Kidney tubule cell (primary cell): Measurements from ENCODE around the gene BNC2.
A peak's percentile ranks its signal among the peaks of the same experiment; 100 is the strongest.

Experiments
- DNase-seq: peaks from one replicate; pipeline ENCODE4 v3.0.0-alpha.2; 2018; ENCODE audit warnings: low spot score

BNC2 gene

DNA sequence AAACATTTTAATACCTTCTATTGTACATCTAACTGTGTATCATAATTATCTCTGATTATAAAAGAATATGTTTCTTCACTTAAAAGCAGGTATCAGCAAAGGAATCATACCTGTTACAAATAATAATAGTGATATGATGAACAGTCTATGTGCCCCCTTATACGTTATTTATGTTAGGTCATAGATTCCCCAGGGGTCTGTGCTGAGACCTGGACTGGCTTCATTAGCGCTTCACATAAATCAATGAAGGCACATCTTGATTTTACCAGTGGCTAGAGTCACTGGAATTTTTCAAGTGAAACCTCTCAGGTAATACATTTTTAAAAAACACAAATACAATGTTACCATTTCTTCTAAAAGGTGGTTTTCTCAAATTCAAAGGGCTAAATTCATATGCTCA is 275.2 kb downstream of the BNC2 start:
- no peak for DNase-seq

DNA sequence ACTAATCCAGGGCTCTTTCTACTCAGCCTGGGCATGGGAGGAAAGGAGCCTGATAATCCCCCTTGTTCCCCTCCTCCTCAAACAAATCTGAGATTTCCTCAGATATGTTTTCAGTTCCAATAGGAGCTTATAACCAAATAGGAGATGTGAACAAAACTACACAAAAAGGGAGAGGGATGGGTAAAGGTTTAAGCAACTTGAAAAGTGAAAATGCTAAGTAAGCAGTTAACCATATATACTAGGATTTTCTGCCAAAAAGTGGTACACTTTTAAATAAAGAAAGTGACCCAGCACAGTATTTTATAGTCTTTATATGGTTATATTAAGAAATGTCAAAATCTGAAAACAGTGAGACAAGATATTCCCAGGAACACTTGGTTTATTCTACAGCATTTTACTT is 275.7 kb downstream of the BNC2 start:
- DNase-seq: no peak

DNA sequence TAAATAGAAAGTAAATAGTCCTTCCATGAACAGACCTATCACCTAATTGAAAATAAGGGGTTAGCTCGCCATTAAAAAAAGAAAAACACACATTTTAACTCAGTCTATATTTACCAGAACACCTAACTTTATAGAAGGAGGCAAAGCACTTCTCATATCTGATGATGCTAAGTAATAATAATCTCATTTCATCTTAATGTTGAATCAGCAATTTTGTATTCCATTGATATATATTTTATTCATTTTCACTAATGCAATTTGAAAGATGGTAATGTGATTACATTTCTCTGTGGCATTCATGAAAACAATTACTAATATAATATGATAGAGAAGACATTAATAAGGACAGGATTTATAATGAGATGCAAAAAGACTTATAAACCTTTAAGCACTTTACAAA is 276.7 kb downstream of the BNC2 start:
- DNase-seq: no peak

DNA sequence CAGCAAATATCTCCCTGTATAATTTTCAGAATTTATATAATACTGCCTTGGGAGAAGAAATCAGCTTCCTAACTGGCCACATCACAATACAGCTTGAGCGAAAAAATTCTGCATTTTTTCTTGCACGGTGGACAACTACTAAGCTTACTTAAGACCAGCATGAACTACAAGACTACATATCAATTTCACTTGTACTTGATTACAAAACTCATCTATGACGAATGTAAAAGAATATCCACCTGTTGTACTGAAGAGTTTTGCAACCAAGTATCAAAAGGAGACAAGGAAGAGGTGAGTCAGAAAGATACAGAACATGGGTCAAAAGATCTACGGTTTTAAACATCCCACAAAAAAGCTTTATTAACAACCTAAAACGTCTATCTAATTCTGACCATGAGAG is 279.4 kb downstream of the BNC2 start:
- no peak for DNase-seq

DNA sequence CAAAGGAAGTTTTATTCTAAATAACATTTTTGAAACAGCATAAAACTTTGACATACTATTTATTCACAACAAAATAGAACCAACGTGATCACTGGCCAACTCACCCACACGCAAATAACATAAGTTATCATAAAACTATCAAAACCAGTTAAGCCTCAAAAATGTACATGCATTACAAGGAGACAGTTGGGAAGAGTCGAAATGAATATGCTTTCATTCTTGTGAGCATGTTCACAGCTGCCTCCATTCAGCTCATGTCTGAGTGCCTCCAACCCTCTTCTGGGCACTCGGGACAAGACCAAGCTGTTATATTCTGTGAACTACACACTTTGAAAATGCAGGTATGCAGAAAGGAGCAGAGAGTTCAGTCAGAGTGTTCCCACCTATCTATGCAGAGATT is 284.9 kb downstream of the BNC2 start:
- no peak for DNase-seq

DNA sequence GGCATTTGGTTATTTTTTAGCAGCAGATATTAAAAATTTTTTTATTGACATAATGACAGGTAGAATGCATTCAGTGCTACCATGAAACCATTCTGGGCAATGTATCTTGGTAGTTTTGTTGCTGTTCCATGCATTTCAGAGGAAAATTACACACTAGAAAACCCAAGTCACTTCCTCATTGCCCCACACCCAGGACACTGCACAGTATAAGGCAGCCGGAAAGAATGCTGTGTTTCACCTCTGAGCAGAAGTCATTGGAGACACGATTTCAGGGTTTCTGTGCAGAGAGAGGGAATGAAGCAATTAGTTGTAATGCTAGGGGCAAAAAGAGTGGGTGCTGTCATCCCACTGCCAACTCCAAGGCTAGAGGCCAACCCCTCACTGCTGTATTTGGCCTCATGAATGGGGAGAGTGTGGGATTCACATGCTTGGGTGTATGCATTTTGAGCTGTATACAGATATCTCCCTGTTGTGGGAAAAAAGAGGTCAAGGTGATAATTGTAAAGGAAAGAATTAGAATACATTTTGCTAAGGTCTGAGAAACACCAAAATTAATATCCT is 290.5 kb downstream of the BNC2 start:
- DNase-seq: no peak

DNA sequence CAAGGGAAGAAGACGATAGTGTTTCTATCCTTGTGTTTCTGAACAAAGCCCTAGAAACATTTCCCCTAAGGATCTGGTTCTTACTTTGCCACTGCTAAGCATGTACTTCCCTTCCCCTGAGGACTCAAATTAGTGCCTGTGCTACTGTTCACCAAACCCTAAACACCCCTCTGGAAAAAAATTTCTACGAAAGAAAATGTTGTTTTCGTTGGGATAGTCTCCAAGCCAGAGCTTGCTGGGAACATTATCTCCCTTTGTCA is 294.6 kb downstream of the BNC2 start:
- no peak for DNase-seq

DNA sequence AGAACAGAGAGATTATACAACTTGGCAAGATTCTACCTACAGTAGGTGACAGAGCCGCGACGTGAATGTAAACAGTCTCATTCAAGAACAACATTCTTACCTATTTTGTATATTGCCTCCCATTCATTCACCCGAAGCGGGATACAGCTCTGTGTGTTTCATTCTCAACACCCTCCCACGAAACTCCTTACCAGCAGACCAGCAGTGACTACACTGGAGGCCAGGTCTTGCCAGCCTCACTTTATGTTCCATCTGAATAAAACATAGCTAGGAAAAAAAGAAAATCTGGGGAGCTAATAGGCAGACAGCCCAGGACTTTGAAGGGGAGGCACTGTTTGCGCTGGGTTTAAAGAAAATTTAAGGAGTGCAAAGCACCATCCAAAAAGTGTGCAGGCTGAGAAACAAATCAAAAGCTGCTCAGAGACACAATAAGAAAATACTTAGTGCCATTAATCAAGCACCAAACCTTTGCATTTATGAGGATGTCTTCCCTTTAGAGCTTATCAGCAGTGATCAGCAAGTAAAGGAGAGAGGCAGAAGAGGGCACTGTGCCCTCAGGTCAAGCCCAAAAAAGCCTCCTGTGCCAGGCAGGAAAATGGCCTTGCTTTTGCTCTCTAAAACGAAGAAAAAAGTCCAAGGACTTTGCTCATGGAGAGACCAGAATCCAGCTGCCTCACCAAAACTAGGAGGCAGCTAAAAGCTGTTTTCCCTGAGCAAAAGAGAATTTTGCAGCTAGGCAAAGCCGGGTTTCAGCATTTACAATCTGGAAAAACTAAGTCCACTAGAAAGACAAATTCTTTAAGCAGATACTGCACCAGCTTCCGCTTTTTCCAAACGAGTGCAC is 295.1 kb downstream of the BNC2 start:
- DNase-seq: peak; percentile 36

DNA sequence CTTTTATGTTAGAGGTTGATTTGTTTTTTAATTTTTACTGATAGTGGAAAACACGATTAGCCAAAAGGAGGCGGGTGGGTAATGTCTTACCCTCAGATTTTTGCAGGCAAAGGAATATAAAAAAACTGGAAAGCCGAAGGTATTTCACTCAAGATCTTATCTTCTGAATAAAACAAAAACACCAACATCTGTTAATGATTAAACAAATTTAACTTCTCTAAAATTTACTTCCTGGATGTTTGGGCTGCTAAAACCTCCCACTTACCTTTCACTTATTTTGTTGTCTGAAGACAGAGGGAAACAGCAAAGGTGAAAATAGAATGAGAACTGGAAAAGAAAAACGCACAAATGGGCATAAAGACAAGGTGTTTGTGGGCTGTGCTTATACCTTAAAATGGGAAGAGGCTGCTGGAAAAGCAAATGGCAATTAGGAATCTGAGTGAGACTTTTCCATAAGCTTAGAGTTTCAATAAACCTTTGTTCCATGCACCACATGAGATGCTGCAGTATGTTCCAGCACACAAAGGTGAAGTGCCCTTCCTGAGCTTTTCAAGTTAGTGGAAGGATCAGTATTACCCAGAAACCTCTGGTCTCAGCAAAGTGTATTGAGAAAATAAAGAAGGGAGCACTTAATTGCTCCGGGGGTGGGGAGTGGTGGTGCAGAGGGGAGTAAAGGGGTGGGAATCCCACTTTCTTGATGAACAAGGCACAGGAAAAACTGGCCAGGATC is 298.3 kb downstream of the BNC2 start:
- no peak for DNase-seq

DNA sequence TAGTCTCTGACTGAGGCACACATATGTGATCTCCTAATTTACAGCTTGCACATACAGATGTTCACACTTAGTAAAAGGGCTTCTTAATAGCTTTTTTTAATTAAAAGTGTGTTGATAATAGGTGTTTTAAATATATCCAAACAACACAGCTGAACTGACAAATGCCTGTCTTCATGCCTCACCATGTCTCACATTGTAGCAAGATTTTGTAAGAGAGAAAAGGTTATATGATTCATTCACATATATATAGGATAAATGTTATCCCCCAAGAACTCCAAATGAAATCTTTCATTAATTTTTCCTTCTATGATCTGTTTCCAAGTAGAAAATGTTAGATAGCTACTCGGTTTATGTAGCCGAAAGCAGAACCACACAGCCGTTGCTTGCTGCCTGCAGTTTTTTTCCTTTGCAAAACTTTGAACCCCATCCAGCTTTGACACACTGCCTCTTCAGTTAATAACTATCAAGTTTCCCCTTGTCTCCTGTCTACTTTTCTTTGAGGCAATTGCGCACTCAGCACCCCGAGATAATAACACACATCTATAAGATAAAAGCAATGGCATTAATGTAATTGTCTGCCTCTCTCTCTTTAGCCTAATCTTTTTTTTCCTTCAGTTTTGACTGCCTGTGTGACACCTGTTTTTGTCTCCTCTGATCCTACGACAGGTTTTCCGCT is 299.2 kb downstream of the BNC2 start:
- DNase-seq: no peak

DNA sequence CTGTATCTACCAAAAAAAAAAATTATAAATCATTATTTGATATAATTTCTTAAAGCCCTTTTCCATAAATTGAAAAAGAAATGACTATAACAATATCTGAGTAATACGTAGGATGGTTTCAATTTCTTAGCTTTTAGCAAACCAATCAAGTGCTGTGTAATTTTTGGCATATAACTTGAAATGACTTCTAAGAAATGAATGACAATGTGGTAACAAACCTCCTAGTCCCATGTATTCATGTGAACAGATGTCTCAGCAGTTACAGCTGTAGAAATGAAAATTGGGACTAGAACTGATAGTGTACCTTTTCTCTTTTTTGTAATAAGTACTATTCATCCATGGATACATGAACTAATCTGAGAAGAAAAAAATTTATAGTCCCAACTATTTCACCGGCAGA is 307.0 kb downstream of the BNC2 start:
- no peak for DNase-seq

DNA sequence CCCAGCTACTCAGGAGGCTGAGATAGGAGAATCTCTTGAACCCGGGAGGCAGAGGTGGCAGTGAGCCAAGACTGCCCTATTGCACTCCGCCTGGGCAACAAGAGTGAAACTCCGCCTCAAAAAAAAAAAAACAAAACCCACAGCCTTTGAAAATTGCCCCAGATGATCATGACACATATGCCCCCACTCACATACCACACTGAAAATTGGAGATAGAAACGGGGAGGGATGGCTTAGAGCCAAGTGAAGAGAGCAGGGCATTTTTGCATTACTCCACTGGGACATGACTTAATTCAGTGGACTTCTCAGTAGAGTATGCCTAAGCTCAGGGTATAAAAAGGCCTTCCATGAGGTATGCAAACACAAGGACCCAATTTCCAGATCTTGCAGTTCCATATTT is 309.3 kb downstream of the BNC2 start:
- peak; percentile 30 for DNase-seq

DNA sequence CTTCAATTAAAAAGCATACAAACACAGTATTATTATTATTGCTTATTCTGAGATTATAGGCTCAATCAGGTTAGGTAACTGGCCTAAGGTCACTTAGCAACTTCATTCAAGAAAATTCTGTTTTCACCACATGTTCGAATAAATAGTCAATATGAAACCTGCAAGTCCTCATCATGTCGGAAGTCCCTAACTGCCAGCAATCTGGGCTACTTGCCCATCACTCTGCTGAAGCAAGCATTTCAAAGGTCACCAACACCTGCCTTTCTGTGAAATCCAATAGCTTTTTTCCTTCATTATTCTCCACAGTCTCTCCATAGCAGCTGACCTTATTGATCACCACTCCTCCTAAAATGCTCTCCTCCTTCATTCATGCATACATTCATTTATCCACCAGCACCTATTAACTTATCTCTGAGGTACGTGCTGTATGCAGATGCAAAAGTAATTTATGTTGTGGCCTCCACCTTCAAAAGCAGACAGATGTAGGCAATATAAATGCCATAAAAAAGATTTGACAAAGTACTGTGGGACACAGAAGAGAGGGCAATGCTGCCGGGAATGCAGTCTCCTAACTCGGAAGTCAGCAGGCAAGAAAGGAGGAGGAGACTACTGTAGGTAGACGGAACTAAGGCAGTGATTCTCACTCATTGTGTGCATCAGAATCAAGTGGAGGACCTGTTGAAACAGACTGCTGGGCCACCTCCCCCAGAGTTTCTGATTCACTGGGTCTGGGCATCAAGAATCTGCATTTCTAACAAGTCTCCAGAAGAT is 310.9 kb downstream of the BNC2 start:
- no peak for DNase-seq

DNA sequence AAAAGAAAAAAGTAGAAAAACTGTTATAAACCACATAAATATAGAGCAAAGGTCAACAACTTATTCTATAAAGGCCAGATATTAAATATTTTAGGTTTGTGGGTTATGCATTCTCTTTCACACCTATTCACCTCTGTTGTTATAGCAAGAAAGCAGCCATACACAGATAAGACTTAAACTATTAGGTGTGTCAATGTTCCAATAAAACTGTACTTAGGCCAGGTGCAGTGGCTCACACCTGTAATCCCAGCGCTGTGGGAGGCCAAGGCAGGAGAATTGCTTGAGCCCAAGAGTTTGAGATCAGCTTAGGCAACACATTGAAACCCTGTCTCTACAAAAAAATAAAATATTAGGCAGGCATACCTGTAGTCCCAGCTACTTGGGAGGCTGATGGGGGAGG is 314.7 kb downstream of the BNC2 start:
- no peak for DNase-seq

DNA sequence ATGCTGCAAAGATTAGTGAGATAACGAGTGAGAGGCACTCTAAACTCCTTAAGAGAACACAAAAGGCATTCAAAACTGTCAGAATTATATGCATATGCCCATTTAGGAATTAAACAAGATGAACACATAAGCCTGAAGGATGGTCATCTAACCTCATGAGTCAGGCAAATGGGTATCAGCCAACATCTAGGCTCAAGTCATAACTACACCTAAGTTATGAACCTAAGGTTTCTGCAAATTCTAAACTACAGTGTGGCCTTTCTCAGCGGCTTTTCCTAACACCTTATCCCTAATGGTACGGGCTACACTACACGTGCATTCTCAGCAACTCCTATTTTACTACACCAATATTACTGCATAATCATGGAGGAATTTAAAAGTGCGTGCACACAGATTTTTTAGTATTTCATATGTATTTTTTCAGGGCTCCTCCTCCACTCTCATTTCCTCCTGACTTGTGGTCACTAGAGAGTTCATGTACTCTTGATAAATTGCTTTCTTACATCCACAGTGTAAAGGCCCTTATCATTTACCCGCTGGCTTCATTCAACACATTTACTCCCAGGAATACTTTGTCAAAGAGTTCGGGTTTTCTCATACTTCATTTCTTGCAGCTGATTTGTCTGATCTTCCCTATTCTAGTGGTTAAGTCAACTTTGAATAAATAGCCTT is 316.5 kb downstream of the BNC2 start:
- no peak for DNase-seq

DNA sequence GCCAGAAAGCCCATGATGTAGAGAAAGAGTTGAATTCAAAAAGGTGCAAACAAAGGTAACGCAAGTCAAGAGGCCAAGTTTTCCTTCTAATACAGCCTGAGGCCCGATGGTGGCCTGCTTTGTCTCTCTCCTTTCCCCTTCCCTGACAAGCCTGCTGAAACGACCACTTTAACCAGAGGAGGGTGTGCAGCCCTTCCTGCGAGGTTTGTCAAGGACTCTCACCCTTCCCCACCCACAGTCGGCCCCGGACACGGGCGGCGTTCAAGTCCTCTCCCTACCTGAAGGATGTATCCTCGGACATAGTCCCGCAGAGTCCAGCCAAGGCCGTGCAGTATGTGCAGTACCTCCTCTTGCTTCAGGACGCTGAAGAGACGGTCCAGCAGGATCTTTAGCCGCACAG is 318.2 kb downstream of the BNC2 start:
- DNase-seq: no peak

DNA sequence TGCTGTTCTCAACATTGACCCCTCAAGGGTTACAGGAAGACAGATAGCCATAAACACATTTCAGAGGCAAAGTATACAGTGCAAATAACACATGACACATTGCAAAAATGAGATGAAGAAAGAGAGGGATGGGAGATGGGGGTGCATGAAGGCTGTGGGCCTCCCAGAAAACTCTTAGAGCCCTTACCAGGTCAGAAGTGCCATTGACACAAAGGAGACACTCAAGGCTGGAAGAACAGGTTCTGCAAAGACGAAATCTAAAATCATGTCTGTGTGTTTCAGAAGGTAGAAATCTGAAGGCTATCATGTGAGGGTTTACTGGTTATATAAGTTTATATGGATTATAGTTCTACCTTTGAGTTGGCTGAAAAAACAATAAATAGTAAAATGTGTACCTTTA is 318.8 kb downstream of the BNC2 start:
- DNase-seq: no peak

DNA sequence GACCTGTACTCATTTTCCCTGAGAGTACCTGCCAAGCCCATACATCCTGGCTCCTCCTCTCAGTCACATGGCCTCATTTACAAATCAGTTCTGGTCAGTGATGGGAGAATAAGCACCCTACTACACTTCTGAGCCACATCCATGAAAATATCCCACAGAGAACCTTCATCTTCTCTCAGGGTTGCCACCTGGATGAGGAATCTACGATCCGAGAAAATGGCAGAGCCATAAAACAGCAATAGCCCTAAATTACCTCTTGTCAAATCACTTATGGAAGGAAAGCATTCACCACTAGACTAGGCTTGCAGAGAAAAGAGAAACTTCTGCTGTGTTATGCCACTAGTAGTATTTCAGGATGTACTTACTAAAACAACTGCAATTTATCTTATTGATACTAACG is 324.8 kb downstream of the BNC2 start:
- no peak for DNase-seq

DNA sequence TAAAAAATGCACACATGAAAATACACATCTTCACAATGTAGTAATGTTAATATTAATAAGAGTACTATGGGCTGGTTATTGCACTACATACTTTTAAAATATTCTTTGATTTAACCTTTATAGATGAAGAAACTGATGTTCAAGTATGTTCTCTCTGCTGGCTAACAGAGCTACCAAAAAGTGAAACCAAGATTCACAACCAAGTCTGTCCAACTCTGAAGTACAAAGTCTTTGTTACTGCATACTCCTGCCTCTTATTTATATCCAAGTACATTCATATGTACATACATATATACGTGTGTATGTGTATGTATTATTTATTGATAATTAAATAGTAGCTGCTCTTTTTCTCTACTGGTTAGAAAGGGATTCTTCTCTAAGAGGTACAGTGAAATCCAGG is 325.6 kb downstream of the BNC2 start:
- no peak for DNase-seq

DNA sequence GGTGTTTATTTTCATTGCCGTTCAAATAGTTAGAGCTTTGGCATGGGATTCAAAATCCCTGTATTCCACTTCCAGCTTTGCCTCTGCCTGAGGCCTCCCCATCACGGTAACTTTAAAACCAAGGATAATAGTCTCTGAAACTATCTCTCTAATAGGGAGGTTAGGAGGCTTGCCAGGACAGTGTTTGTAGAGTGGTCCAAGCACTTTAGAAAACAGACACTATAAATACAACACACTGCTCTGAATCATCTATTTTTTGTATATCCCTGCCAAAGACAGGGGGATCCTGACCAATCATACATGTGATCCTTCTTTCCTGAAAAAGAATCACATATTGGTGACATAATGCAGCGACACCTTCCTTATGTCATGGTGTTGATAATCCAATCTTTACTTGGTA is 326.8 kb downstream of the BNC2 start:
- DNase-seq: no peak

DNA sequence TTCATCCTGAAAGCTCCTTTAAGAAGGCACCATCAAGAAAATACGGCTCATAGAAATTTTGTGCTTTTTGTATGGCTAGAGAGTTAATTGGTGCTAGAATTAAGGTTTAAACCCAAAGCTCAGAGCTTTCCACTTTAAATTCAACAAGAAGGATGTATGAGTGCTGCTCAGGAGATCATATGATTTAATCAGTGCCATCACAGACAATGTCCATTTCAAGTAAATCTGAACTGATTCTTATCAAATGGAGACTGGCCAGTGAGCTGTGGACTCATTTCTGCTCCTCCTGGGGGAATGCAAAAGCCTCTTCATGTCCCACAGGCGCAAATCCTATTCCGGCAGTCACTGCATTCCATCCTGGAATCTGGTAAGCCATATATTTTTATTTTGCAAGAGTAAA is 327.2 kb downstream of the BNC2 start:
- DNase-seq: no peak

DNA sequence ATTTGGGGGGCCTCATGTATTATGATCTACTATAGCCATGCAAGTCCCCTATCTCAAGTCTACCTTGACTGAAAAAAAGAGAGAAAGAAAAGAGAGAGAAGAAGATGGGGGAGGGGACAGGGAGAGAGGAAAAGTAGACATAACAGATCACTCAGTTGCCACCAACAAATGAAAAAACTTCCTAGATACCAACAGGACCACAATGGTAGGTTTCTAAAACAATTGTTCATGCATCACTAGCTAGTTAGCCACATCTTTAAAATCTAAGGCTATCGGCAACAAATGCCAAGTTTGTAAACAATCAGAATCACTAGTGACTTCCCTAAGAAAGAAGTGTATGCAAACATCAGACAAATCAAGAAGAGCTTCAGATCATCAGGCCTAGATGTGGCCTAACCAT is 328.2 kb downstream of the BNC2 start:
- peak; percentile 34 for DNase-seq
